Panc1 (cell line): ENCODE measurements around the gene MYL9.

Experiments used
- CTCF ChIP-seq: fragments of 450-650 bp; IDR thresholded peaks from 2 replicates; pipeline ENCODE4 v1.5.1; 2017; ENCODE audit warnings: mild to moderate bottlenecking
- POLR2AphosphoS5 ChIP-seq: IDR thresholded peaks from 2 replicates; pipeline ENCODE4 v1.6.1; 2012; ENCODE audit warnings: mild to moderate bottlenecking, low read depth, low read length, moderate library complexity

GRCh38 chr20:36548006-36548315, 6.6 kb downstream of the MYL9 start:
- TF ChIP-seq CTCF (no peak; the same call in 1 of the 2 replicates), POLR2AphosphoS5 (no peak)
